AG04450 (cell line): ENCODE results near the gene PTPRD. TPM values are rescaled to one million over a fixed set of nuclear protein-coding genes. Genes with fewer than 3 reads are reported as not detected.
"Not testable (repeated sequence)": the region's sequence is repeated elsewhere in the genome, so short reads cannot be mapped to it uniquely, and the experiment has no call there.

Experiments
- CTCF ChIA-PET: fragments of 300-600, 350-600 bp; formaldehyde crosslinking; extraction: SDS; loops from one replicate; lab custom pipeline; 2022; ENCODE audit warnings: antibody characterized with exemption, inconsistent platforms; lab: Charles Lee
- POLR2A ChIA-PET: fragments of 350-600 bp; formaldehyde crosslinking; extraction: SDS; loops from one replicate; lab custom pipeline; 2021; ENCODE audit warnings: antibody characterized with exemption, inconsistent platforms; lab: Yijun Ruan, JAX
- DNase-seq: peaks from one replicate; pipeline ENCODE4 v3.0.0-alpha.2; 2011; ENCODE audit warnings: low read depth, low spot score
- H3K27ac ChIP-seq: one replicate; pipeline ENCODE4 v1.5.1; 2012; ENCODE audit warnings: low read depth, low read length, control low read depth
- H3K27me3 ChIP-seq: one replicate; pipeline ENCODE4 v1.6.0; 2012; ENCODE audit warnings: low read length; ENCODE audit not compliant: control insufficient read depth, insufficient read depth
- H3K4me3 ChIP-seq: 2 replicates; pipeline ENCODE4 v1.5.1; 2011; ENCODE audit warnings: mild to moderate bottlenecking, low read depth, low read length, control low read depth
- H3K9me3 ChIP-seq: 2 replicates; pipeline ENCODE4 v1.5.1; 2012; ENCODE audit warnings: low read length; ENCODE audit not compliant: control insufficient read depth, insufficient read depth
- CTCF ChIP-seq: IDR thresholded peaks from 2 replicates; pipeline ENCODE4 v1.5.1; 2011; ENCODE audit warnings: low read depth, low read length, control low read depth, inconsistent platforms
- polyA plus RNA-seq: library from polyadenylated mRNA; depleted of rRNA; stranded (reverse); fragments of >200 nt; gene quantifications from 2 replicates; pipeline ENCODE4 v1.2.3, GENCODE V29; 2011

PTPRD gene
- polyA plus RNA-seq, 1 experiment = 0.19 TPM

- no peak overlapping the region for H3K27ac ChIP-seq
- TF ChIP-seq CTCF = no peak
- H3K4me3 ChIP-seq = no peak overlapping the region
- no peak for DNase-seq
- POLR2A ChIA-PET = no interaction called here
- CTCF ChIA-PET = no interaction called here
- H3K27me3 ChIP-seq = no peaks in the 10 kb centered on the region
- no peaks in the 10 kb centered on the region for H3K9me3 ChIP-seq
Observed at GRCh38 chr9:8943392-8943791, 1669.4 kb downstream of the PTPRD start.

GRCh38 chr9:8940650-8941049, 1672.2 kb downstream of the PTPRD start:
- POLR2A ChIA-PET = no interaction called here
- H3K27me3 ChIP-seq = no peaks in the 10 kb centered on the region

GRCh38 chr9:8926461-8926860, 1686.3 kb downstream of the PTPRD start:
- ChIA-PET POLR2A (no interaction called here), CTCF (no interaction called here)
- DNase-seq = no peak
- H3K4me3 ChIP-seq = no peak overlapping the region
- TF ChIP-seq CTCF = no peak
- H3K27me3 ChIP-seq = no peaks in the 10 kb centered on the region
- peaks cover 3% of the 10 kb centered on the region for H3K9me3 ChIP-seq
- no peak overlapping the region for H3K27ac ChIP-seq

More at GRCh38 chr9:8940650-8941049, 1672.2 kb downstream of the PTPRD start:
- TF ChIP-seq CTCF = no peak
- Histone ChIP-seq H3K27ac (no peak overlapping the region), H3K4me3 (no peak overlapping the region), H3K9me3 (no peaks in the 10 kb centered on the region)
- CTCF ChIA-PET = no interaction called here
- DNase-seq = no peak

GRCh38 chr9:8924562-8924961, 1688.2 kb downstream of the PTPRD start:
- Histone ChIP-seq H3K27ac (no peak overlapping the region), H3K27me3 (no peaks in the 10 kb centered on the region), H3K9me3 (peaks cover 9% of the 10 kb centered on the region), H3K4me3 (no peak overlapping the region)
- no peak for TF ChIP-seq CTCF
- POLR2A ChIA-PET = no interaction called here
- no peak for DNase-seq
- CTCF ChIA-PET = no interaction called here

GRCh38 chr9:8920478-8921183, 1692.2 kb downstream of the PTPRD start:
- POLR2A ChIA-PET, H3K27me3 ChIP-seq, DNase-seq, H3K27ac ChIP-seq, CTCF ChIA-PET, H3K4me3 ChIP-seq: not testable (repeated sequence)
- peaks cover 13% of the 10 kb centered on the region for H3K9me3 ChIP-seq
